ENCODE measurements around the gene RNFT2.

DNA sequence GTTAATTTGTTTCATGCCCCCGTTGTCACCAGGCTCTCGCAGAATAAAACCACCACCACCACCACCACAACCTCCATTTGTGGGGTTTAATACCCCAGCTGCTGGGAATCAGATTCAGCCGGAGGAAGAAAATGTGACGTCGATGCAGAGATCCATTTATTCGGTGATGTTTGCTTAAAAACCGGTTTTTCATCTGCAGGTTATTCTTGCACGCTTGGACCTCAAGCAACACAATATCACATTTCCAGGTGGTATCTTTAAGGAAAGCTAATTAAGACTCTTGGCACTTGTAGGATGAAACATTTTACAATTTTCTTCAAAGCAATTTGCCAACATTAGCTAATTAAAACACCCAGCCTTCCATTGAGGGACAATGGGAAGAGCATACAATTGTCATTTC lies 40.0 kb upstream of the RNFT2 start:
- TF ChIP-seq, protein P1, sequence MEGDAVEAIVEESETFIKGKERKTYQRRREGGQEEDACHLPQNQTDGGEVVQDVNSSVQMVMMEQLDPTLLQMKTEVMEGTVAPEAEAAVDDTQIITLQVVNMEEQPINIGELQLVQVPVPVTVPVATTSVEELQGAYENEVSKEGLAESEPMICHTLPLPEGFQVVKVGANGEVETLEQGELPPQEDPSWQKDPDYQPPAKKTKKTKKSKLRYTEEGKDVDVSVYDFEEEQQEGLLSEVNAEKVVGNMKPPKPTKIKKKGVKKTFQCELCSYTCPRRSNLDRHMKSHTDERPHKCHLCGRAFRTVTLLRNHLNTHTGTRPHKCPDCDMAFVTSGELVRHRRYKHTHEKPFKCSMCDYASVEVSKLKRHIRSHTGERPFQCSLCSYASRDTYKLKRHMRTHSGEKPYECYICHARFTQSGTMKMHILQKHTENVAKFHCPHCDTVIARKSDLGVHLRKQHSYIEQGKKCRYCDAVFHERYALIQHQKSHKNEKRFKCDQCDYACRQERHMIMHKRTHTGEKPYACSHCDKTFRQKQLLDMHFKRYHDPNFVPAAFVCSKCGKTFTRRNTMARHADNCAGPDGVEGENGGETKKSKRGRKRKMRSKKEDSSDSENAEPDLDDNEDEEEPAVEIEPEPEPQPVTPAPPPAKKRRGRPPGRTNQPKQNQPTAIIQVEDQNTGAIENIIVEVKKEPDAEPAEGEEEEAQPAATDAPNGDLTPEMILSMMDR (conservative IDR thresholded peaks at IDR 0.05): no peak
- TF ChIP-seq ZFX (IDR thresholded peaks at IDR 0.05): no peak
